HepG2 (cell line): Measurements from ENCODE around the gene GRAMD1B.

ENCODE experiments used
- FOXK2 ChIP-seq: fragments of 450-650 bp; IDR thresholded peaks from 2 replicates; pipeline ENCODE4 v1.6.1; 2016
- POLR2AphosphoS5 ChIP-seq: IDR thresholded peaks from 2 replicates; pipeline ENCODE4 v1.6.1; 2012; ENCODE audit warnings: low read depth, low read length
- SOX6 ChIP-seq, 2 experiments: fragments of 450-650 bp in 1 of 2; sonication (generic) in 1 of 2; formaldehyde crosslinking in 1 of 2; IDR thresholded peaks; 2 replicates each; pipeline versions ENCODE4 v1.4.0 to v1.6.1; 2017 to 2020; ENCODE audit warnings: antibody characterized with exemption in 1 of 2, mild to moderate bottlenecking in 1 of 2, missing genetic modification reagents in 1 of 2
- TF ChIP-seq, protein P1 (sequence below): sonication (generic); formaldehyde crosslinking; IDR thresholded peaks from 2 replicates; pipeline ENCODE4 v1.5.1; 2020; ENCODE audit warnings: missing genetic modification reagents, mild to moderate bottlenecking, borderline replicate concordance

DNA sequence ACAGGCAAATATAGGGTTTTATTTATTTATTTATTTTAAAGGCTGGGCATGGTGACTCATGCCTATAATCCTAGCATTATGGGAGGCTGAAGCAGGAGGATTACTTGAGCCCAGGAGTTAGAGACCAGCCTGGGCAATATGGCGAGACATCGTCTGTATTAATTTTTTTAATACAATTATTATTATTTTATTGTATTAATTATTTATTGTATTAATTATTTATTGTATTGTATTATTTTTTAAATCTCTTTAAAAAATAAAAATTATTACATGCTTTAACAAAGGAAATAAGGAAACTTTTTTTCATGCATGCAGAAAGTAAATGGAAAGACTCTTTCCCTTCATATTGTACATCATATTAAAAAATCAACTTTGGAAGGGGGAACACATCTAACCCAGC is 220.8 kb downstream of the GRAMD1B start:
- TF ChIP-seq POLR2AphosphoS5 (no peak), SOX6 (IDR thresholded peaks at IDR 0.05) (no peak), SOX6 (CRISPR knock-in tag; IDR thresholded peaks at IDR 0.05) (no peak), FOXK2 (no peak)
- TF ChIP-seq, protein P1, sequence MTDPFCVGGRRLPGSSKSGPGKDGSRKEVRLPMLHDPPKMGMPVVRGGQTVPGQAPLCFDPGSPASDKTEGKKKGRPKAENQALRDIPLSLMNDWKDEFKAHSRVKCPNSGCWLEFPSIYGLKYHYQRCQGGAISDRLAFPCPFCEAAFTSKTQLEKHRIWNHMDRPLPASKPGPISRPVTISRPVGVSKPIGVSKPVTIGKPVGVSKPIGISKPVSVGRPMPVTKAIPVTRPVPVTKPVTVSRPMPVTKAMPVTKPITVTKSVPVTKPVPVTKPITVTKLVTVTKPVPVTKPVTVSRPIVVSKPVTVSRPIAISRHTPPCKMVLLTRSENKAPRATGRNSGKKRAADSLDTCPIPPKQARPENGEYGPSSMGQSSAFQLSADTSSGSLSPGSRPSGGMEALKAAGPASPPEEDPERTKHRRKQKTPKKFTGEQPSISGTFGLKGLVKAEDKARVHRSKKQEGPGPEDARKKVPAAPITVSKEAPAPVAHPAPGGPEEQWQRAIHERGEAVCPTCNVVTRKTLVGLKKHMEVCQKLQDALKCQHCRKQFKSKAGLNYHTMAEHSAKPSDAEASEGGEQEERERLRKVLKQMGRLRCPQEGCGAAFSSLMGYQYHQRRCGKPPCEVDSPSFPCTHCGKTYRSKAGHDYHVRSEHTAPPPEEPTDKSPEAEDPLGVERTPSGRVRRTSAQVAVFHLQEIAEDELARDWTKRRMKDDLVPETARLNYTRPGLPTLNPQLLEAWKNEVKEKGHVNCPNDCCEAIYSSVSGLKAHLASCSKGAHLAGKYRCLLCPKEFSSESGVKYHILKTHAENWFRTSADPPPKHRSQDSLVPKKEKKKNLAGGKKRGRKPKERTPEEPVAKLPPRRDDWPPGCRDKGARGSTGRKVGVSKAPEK (CRISPR knock-in tag) = no peak
